ENCODE measurements around the gene CABLES1. TPM values are rescaled to one million over a fixed set of nuclear protein-coding genes. Genes with fewer than 3 reads are reported as not detected.
"Not testable (repeated sequence)": the region's sequence is repeated elsewhere in the genome, so short reads cannot be mapped to it uniquely, and the experiment has no call there.

CABLES1 gene
- polyA plus RNA-seq, 1 donor (not counting 4 experiments of a cell fraction or from before 2014, with no cell fraction given), result 1.00 TPM

- H3K36me3 ChIP-seq (ENCODE audit: control insufficient read depth in 2 of 2, extremely low read depth in 1 of 2, insufficient read depth in 2 of 2, low read length in 2 of 2), result no peaks in the 10 kb centered on the region
- H3K9ac ChIP-seq (ENCODE audit: control insufficient read depth, extremely low read depth, insufficient read depth, low read length), result no peak overlapping the region
- no peak overlapping the region for H3K27ac ChIP-seq (ENCODE audit: control insufficient read depth, insufficient read depth, low read length)
- no peak overlapping the region for H2AFZ ChIP-seq (ENCODE audit: control insufficient read depth, low read length)
- no peaks in the 10 kb centered on the region for H3K79me2 ChIP-seq (ENCODE audit: control insufficient read depth, insufficient read depth, low read length)
- H3K4me3 ChIP-seq (ENCODE audit: control insufficient read depth in 2 of 3, extremely low read depth in 1 of 3, insufficient read depth in 2 of 3, low read depth in 1 of 3, low read length in 3 of 3), result no peak overlapping the region
- no peak for DNase-seq (ENCODE audit: low read depth, low spot score)
- no peak for FAIRE-seq
- H3K4me1 ChIP-seq (ENCODE audit: control insufficient read depth, extremely low read depth, insufficient read depth, low read length), result no peaks in the 10 kb centered on the region
- H3K9me1 ChIP-seq (ENCODE audit: control insufficient read depth, extremely low read depth, insufficient read depth, low read length), result no peaks in the 10 kb centered on the region
- no peaks in the 10 kb centered on the region for H4K20me1 ChIP-seq (ENCODE audit: control insufficient read depth, extremely low read depth, insufficient read depth, low read length)
- no peaks in the 10 kb centered on the region for H3K9me3 ChIP-seq (ENCODE audit: control insufficient read depth, low read depth, low read length)
- H3K27me3 ChIP-seq (ENCODE audit: control insufficient read depth, extremely low read depth, insufficient read depth, low read length), result no peaks in the 10 kb centered on the region
- no peak overlapping the region for H3K4me2 ChIP-seq (ENCODE audit: control insufficient read depth, extremely low read depth, insufficient read depth, low read depth, low read length)
- no peak for TF ChIP-seq EZH2 (IDR thresholded peaks at IDR 0.05; ENCODE audit: low read length)
- TF ChIP-seq, protein P1, sequence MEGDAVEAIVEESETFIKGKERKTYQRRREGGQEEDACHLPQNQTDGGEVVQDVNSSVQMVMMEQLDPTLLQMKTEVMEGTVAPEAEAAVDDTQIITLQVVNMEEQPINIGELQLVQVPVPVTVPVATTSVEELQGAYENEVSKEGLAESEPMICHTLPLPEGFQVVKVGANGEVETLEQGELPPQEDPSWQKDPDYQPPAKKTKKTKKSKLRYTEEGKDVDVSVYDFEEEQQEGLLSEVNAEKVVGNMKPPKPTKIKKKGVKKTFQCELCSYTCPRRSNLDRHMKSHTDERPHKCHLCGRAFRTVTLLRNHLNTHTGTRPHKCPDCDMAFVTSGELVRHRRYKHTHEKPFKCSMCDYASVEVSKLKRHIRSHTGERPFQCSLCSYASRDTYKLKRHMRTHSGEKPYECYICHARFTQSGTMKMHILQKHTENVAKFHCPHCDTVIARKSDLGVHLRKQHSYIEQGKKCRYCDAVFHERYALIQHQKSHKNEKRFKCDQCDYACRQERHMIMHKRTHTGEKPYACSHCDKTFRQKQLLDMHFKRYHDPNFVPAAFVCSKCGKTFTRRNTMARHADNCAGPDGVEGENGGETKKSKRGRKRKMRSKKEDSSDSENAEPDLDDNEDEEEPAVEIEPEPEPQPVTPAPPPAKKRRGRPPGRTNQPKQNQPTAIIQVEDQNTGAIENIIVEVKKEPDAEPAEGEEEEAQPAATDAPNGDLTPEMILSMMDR (optimal IDR thresholded peaks at IDR 0.05 in 1 of 3, IDR thresholded peaks at IDR 0.05 in 1 of 3, conservative IDR thresholded peaks at IDR 0.05 in 1 of 3; ENCODE audit: extremely low read depth in 1 of 3, insufficient read depth in 2 of 3, low read length in 3 of 3), result no peak
- dilution Hi-C loops (cut with MboI; ENCODE audit: extremely low pct_ligation_motif_present, low sequenced_read_pairs), result no loop called here
Measured at GRCh38 chr18:23088310-23088709, 47.0 kb upstream of the CABLES1 start.

DNA sequence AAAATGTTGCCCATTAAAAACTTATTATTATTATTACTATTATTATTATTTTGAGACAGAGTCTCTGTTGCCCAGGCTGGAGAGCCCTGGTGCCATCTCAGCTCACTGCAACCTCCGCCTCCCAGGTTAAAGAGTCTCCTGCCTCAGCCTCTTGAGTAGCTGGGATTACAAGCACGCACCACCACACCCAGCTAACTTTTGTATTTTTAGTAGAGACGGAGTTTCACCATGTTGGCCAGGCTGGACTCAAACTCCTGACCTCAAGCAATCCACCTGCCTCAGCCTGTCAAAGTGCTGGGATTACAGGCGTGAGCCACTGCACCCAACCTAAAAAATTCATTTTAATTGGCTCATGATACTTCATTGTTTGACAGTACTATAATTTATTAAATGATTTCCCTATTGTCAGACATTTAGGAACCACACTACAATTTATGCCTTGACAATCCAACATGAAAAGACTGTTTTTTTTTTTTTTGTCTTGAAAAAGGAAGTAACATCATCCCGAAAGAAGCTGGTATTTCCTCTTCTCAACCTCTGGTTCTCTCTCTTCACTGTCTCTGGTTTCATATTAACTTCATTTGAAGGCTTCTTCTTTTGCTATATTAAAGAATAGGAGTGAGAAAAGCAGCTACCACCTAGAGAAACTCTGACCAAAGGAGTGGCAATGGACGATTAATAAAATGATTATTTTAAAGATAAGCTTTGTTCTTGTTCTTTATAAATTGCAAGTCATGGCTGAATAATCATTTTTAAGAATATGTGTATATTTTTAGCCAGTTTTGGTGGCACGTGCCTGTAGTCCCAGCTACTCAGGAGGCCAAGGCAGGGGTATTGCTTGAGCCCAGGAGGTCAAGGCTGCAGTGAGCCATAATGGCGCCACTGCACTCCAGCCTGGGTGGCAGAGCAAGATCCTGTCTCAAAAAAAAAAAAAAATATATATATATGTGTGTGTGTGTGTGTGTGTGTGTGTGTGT, 44.0 kb upstream of the CABLES1 start:
- H2AFZ ChIP-seq (ENCODE audit: control insufficient read depth, low read length); H3K79me2 ChIP-seq (ENCODE audit: control insufficient read depth, insufficient read depth, low read length); H3K4me3 ChIP-seq (ENCODE audit: control insufficient read depth in 2 of 3, extremely low read depth in 1 of 3, insufficient read depth in 2 of 3, low read depth in 1 of 3, low read length in 3 of 3); H3K36me3 ChIP-seq (ENCODE audit: control insufficient read depth in 2 of 2, extremely low read depth in 1 of 2, insufficient read depth in 2 of 2, low read length in 2 of 2); H3K9me1 ChIP-seq (ENCODE audit: control insufficient read depth, extremely low read depth, insufficient read depth, low read length); H3K4me2 ChIP-seq (ENCODE audit: control insufficient read depth, extremely low read depth, insufficient read depth, low read depth, low read length); FAIRE-seq; H3K9me3 ChIP-seq (ENCODE audit: control insufficient read depth, low read depth, low read length); H3K9ac ChIP-seq (ENCODE audit: control insufficient read depth, extremely low read depth, insufficient read depth, low read length); dilution Hi-C loops (cut with MboI; ENCODE audit: extremely low pct_ligation_motif_present, low sequenced_read_pairs); DNase-seq (ENCODE audit: low read depth, low spot score); H3K4me1 ChIP-seq (ENCODE audit: control insufficient read depth, extremely low read depth, insufficient read depth, low read length); H3K27me3 ChIP-seq (ENCODE audit: control insufficient read depth, extremely low read depth, insufficient read depth, low read length); H4K20me1 ChIP-seq (ENCODE audit: control insufficient read depth, extremely low read depth, insufficient read depth, low read length); H3K27ac ChIP-seq (ENCODE audit: control insufficient read depth, insufficient read depth, low read length): not testable (repeated sequence)

Measured in keratinocyte (primary cell).